GM20000 (cell line): Measurements from ENCODE around the gene CDSN.

Experiments used
- DNase-seq: peaks from one replicate; pipeline ENCODE4 v3.0.0; 2012; ENCODE audit warnings: low spot score
- TF ChIP-seq, protein P1 (sequence below): IDR thresholded peaks from 2 replicates; pipeline ENCODE4 v1.5.1; 2012; ENCODE audit warnings: mild to moderate bottlenecking, control low read depth; ENCODE audit errors: extremely low read depth, missing control alignments

CDSN gene

GRCh38 chr6:31113861-31114540 is 6.2 kb downstream of the CDSN start:
- no peak for DNase-seq
- TF ChIP-seq, protein P1, sequence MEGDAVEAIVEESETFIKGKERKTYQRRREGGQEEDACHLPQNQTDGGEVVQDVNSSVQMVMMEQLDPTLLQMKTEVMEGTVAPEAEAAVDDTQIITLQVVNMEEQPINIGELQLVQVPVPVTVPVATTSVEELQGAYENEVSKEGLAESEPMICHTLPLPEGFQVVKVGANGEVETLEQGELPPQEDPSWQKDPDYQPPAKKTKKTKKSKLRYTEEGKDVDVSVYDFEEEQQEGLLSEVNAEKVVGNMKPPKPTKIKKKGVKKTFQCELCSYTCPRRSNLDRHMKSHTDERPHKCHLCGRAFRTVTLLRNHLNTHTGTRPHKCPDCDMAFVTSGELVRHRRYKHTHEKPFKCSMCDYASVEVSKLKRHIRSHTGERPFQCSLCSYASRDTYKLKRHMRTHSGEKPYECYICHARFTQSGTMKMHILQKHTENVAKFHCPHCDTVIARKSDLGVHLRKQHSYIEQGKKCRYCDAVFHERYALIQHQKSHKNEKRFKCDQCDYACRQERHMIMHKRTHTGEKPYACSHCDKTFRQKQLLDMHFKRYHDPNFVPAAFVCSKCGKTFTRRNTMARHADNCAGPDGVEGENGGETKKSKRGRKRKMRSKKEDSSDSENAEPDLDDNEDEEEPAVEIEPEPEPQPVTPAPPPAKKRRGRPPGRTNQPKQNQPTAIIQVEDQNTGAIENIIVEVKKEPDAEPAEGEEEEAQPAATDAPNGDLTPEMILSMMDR, result no peak

- DNase-seq, result no peak
- TF ChIP-seq, protein P1, result no peak
Observed at GRCh38 chr6:31112478-31112877, 7.8 kb downstream of the CDSN start, which contains the start of gene C6orf15. C6orf15 (minus strand) TSS chr6:31112575; CDS start chr6:31112555, 20 bp downstream.

DNA sequence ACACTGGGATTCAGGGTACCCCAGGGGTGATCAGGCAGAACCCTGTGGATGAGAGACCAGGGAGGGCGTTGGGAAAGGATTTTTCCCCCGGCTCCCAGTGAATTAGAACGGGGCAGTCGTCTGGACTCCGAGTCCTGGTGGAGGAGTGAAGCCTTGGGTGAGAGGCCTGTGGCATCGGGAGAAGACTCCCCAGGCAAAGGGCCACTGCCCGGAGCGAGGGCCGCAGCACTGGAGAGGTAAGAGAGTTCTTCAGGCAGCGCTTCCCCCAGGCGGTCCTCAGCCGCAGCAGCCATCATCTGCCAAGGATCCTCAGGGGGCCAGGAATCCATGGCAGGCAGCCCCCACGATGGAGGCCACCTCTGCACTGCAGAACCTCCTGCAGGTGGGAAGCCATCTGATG is 8.5 kb downstream of the CDSN start:
- no peak for DNase-seq
- TF ChIP-seq, protein P1, result no peak

DNA sequence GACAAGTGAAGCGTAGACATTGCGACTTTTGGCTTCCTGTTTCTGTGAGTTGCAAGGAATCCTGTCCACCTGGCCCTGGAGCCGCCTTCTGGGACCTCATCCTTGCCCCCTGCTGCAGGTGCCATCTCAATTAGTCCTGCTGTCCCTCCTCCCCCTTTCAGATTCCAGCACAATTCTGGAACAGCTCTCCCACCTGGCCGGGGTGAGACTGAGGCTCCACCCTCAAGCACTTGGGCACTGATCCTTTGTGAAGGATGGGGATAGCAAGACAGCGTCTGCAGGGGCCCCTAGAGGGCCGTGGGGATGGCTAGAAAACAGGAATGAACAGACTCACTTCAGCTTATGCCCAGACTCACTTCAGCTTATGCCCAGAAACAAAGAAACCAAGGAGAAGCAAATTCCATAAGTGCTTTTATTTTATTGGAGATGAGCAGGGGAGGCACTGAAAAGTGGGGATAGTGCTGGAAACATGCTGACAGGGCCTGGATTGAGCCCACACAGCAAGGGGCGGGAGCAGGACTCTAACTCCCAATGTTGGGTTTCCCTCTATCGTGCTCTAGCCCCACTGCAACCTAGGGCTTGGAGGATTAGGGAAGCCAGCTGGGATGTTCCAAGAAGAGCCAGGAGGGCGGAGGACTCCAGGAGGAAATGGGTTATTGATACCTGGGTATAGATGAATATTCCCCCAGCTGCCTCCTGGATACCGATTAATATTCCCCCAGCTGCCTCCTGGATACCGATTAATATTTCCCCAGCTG is 9.2 kb downstream of the CDSN start:
- TF ChIP-seq, protein P1, result no peak
- no peak for DNase-seq

- TF ChIP-seq, protein P1, result no peak
- DNase-seq, result no peak
Observed at GRCh38 chr6:31107052-31107451, 13.2 kb downstream of the CDSN start.

GRCh38 chr6:31103136-31103535 is 17.1 kb downstream of the CDSN start:
- DNase-seq, result no peak
- TF ChIP-seq, protein P1, result no peak

- TF ChIP-seq, protein P1, result no peak
- no peak for DNase-seq
Observed at GRCh38 chr6:31098449-31098938, 21.8 kb downstream of the CDSN start.
